Neural cell (in vitro differentiated cells): Measurements from ENCODE around the gene ATP8B4. TPM values are rescaled to one million over a fixed set of nuclear protein-coding genes. Genes with fewer than 3 reads are reported as not detected.

ENCODE experiments used
- H2AFZ ChIP-seq: fragments of 200-600, 300-800 bp; sonication (generic), shearing (Covaris generic); 2 replicates; pipeline ENCODE4 v1.6.0; 2014; ENCODE audit warnings: low read depth, mild to moderate bottlenecking, antibody characterized with exemption, low read length, moderate library complexity
- H3F3A ChIP-seq: fragments of 200-600 bp; shearing (Covaris generic); 2 replicates; pipeline ENCODE4 v1.6.1; 2016; ENCODE audit warnings: mild to moderate bottlenecking, moderate library complexity, mixed read lengths, antibody characterized with exemption, low read length; ENCODE audit not compliant: insufficient read depth, poor library complexity, severe bottlenecking
- H3K27ac ChIP-seq: fragments of 200-600, 300-800 bp; sonication (generic), shearing (Covaris generic); 2 replicates; pipeline ENCODE4 v1.5.1; 2014; ENCODE audit warnings: mild to moderate bottlenecking, low read length, moderate library complexity
- H3K27me3 ChIP-seq: fragments of 300-800, 200-600 bp; sonication (generic), shearing (Covaris generic); 2 replicates; pipeline ENCODE4 v1.6.0; 2014; ENCODE audit warnings: mild to moderate bottlenecking, low read depth, low read length, moderate library complexity; ENCODE audit not compliant: insufficient read depth
- H3K36me3 ChIP-seq: fragments of 300-800, 200-600 bp; sonication (generic), shearing (Covaris generic); 2 replicates; pipeline ENCODE4 v1.5.1; 2014; ENCODE audit warnings: mild to moderate bottlenecking, antibody characterized with exemption, low read length, moderate library complexity; ENCODE audit not compliant: insufficient read depth
- H3K4me2 ChIP-seq: fragments of 300-800, 200-600 bp; sonication (generic), shearing (Covaris generic); 2 replicates; pipeline ENCODE4 v1.6.0; 2014; ENCODE audit warnings: mild to moderate bottlenecking, low read length
- H3K4me3 ChIP-seq: fragments of 300-800, 200-600 bp; sonication (generic), shearing (Covaris generic); 2 replicates; pipeline ENCODE4 v1.5.1; 2014; ENCODE audit warnings: mild to moderate bottlenecking, low read length, moderate library complexity
- H3K79me2 ChIP-seq: fragments of 200-600 bp; shearing (Covaris generic); replicated peaks from 2 replicates; pipeline ENCODE4 v1.6.0; 2014; ENCODE audit warnings: mild to moderate bottlenecking, low read length, moderate library complexity; ENCODE audit not compliant: insufficient read depth
- H3K9ac ChIP-seq: fragments of 300-800, 200-600 bp; sonication (generic), shearing (Covaris generic); 2 replicates; pipeline ENCODE4 v1.6.1; 2016; ENCODE audit warnings: mild to moderate bottlenecking, low read length, mixed read lengths
- H3K9me2 ChIP-seq: fragments of 200-600 bp; shearing (Covaris generic); 2 replicates; pipeline ENCODE4 v1.6.1; 2016; ENCODE audit warnings: mild to moderate bottlenecking, low read length, mixed read lengths; ENCODE audit not compliant: insufficient read depth
- H3K9me3 ChIP-seq: fragments of 200-600, 300-800 bp; sonication (generic), shearing (Covaris generic); 2 replicates; pipeline ENCODE4 v1.6.1; 2016; ENCODE audit warnings: mild to moderate bottlenecking, mixed run types, low read length, moderate library complexity, mixed read lengths
- H4K20me1 ChIP-seq: fragments of 200-600 bp; shearing (Covaris generic); 2 replicates; pipeline ENCODE4 v1.6.1; 2016; ENCODE audit warnings: mild to moderate bottlenecking, mixed run types; ENCODE audit not compliant: insufficient read depth
- CTCF ChIP-seq: fragments of 450-650 bp; IDR thresholded peaks from 2 replicates; pipeline ENCODE4 v1.5.1; 2014; ENCODE audit warnings: antibody characterized with exemption, mild to moderate bottlenecking, moderate library complexity; ENCODE audit not compliant: poor library complexity, severe bottlenecking
- EP300 ChIP-seq: fragments of 450-650 bp; conservative IDR thresholded peaks from 2 replicates; pipeline ENCODE4 v1.6.1; 2014; ENCODE audit warnings: antibody characterized with exemption, mild to moderate bottlenecking, moderate library complexity; ENCODE audit not compliant: poor library complexity, severe bottlenecking
- EZH2 ChIP-seq: fragments of 200-600, 300-800 bp; shearing (Covaris generic), sonication (generic); IDR thresholded peaks from 2 replicates; pipeline ENCODE4 v1.6.1; 2014; ENCODE audit warnings: antibody characterized with exemption, low read length, borderline replicate concordance, mild to moderate bottlenecking; ENCODE audit not compliant: insufficient read depth, poor library complexity, severe bottlenecking
- MXI1 ChIP-seq: fragments of 450-650 bp; conservative IDR thresholded peaks from 2 replicates; pipeline ENCODE4 v1.6.1; 2014; ENCODE audit warnings: antibody characterized with exemption, mild to moderate bottlenecking; ENCODE audit not compliant: poor library complexity, severe bottlenecking
- POLR2AphosphoS5 ChIP-seq: IDR thresholded peaks from 2 replicates; pipeline ENCODE4 v1.6.1; 2012
- RAD21 ChIP-seq: fragments of 450-650 bp; conservative IDR thresholded peaks from 2 replicates; pipeline ENCODE4 v1.6.1; 2014; ENCODE audit warnings: antibody characterized with exemption, mild to moderate bottlenecking, moderate library complexity
- REST ChIP-seq: IDR thresholded peaks from 2 replicates; pipeline ENCODE4 v1.6.1; 2012; ENCODE audit warnings: borderline replicate concordance
- TAF1 ChIP-seq: IDR thresholded peaks from 2 replicates; pipeline ENCODE4 v1.6.1; 2012; ENCODE audit warnings: low read depth
- polyA plus RNA-seq: library from polyadenylated mRNA; depleted of rRNA; stranded (reverse); fragments of >200 nt; gene quantifications from 2 replicates; pipeline ENCODE4 v1.2.3, GENCODE V29; 2014

Gene ATP8B4
- polyA plus RNA-seq, 1 donor from 2014 or later, result 2.9 TPM

- Histone ChIP-seq H3K27ac (no peak overlapping the region), H3K9me3 (peaks cover 3% of the 10 kb centered on the region), H3K9ac (no peak overlapping the region), H4K20me1 (no peaks in the 10 kb centered on the region), H3K4me2 (no peak overlapping the region), H3K27me3 (no peaks in the 10 kb centered on the region), H3K79me2 (no peaks in the 10 kb centered on the region), H3F3A (no peaks in the 10 kb centered on the region), H2AFZ (no peak overlapping the region), H3K9me2 (no peaks in the 10 kb centered on the region), H3K36me3 (no peaks in the 10 kb centered on the region), H3K4me3 (no peak overlapping the region)
- no peak for TF ChIP-seq EP300
- no peak for TF ChIP-seq MXI1
- no peak for TF ChIP-seq POLR2AphosphoS5
- TF ChIP-seq REST, result no peak
- TF ChIP-seq TAF1, result no peak
Measured at GRCh38 chr15:50050986-50051743, 67.9 kb downstream of the ATP8B4 start.

- Histone ChIP-seq H3K4me2 (no peak overlapping the region), H3K9me3 (peaks cover 3% of the 10 kb centered on the region)
Measured at GRCh38 chr15:50049871-50050270, 69.2 kb downstream of the ATP8B4 start.

More at GRCh38 chr15:50049871-50050270, 69.2 kb downstream of the ATP8B4 start:
- Histone ChIP-seq H3K27me3 (no peaks in the 10 kb centered on the region), H2AFZ (no peak overlapping the region), H3K4me3 (no peak overlapping the region), H3K9ac (no peak overlapping the region), H3F3A (no peaks in the 10 kb centered on the region), H3K79me2 (no peaks in the 10 kb centered on the region), H3K9me2 (no peaks in the 10 kb centered on the region), H3K36me3 (no peaks in the 10 kb centered on the region), H4K20me1 (no peaks in the 10 kb centered on the region), H3K27ac (no peak overlapping the region)
- TF ChIP-seq REST, result no peak
- TF ChIP-seq CTCF, result no peak
- no peak for TF ChIP-seq EZH2
- TF ChIP-seq EP300, result no peak
- no peak for TF ChIP-seq RAD21
